SU-DHL-6 (cell line): ENCODE results near the gene NAA60.
"Not testable (repeated sequence)": the region's sequence is repeated elsewhere in the genome, so short reads cannot be mapped to it uniquely, and the experiment has no call there.

Source experiments
- H2AFZ ChIP-seq: fragments of 200-600 bp; sonication (generic); 2 replicates; pipeline ENCODE4 v1.6.1; 2014; ENCODE audit warnings: low read depth, mild to moderate bottlenecking, moderate library complexity, mixed read lengths, antibody characterized with exemption, low read length; ENCODE audit not compliant: severe bottlenecking
- H3F3A ChIP-seq: fragments of 200-600 bp; shearing (Covaris generic); 2 replicates; pipeline ENCODE4 v1.6.0; 2016; ENCODE audit warnings: antibody characterized with exemption, mild to moderate bottlenecking; ENCODE audit not compliant: insufficient read depth
- H3K27ac ChIP-seq: fragments of 200-600 bp; sonication (generic); 2 replicates; pipeline ENCODE4 v1.5.1; 2016; ENCODE audit warnings: low read depth, mild to moderate bottlenecking, low read length, moderate library complexity, mixed read lengths
- H3K27me3 ChIP-seq: fragments of 200-600 bp; sonication (generic), shearing (Covaris generic); 2 replicates; pipeline ENCODE4 v1.6.0; 2014; ENCODE audit warnings: mild to moderate bottlenecking, low read length
- H3K36me3 ChIP-seq: fragments of 200-600 bp; sonication (generic); 2 replicates; pipeline ENCODE4 v1.6.1; 2014; ENCODE audit warnings: mild to moderate bottlenecking, low read length, mixed read lengths
- H3K4me2 ChIP-seq: fragments of 300-600, 200-600 bp; shearing (Covaris generic), sonication (generic); 2 replicates; pipeline ENCODE4 v1.6.0; 2014; ENCODE audit warnings: low read length, low read depth, mild to moderate bottlenecking; ENCODE audit not compliant: poor library complexity, severe bottlenecking
- H3K4me3 ChIP-seq: fragments of 200-600 bp; sonication (generic); 2 replicates; pipeline ENCODE4 v1.5.1; 2014; ENCODE audit warnings: antibody characterized with exemption, low read length, mild to moderate bottlenecking, mixed read lengths; ENCODE audit not compliant: insufficient read depth, poor library complexity, severe bottlenecking
- H3K79me2 ChIP-seq: fragments of 200-600 bp; sonication (generic); 2 replicates; pipeline ENCODE4 v1.6.1; 2014; ENCODE audit warnings: mild to moderate bottlenecking, low read length, moderate library complexity; ENCODE audit not compliant: insufficient read depth
- H3K9ac ChIP-seq: fragments of 200-600 bp; sonication (generic); 2 replicates; pipeline ENCODE4 v1.7.0; 2014; ENCODE audit warnings: mild to moderate bottlenecking, low read length
- H3K9me2 ChIP-seq: fragments of 200-600 bp; sonication (generic); replicated peaks from 2 replicates; pipeline ENCODE4 v1.6.1; 2014; ENCODE audit warnings: low read length; ENCODE audit not compliant: insufficient read depth
- H3K9me3 ChIP-seq: fragments of 200-600 bp; sonication (generic); 2 replicates; pipeline ENCODE4 v1.6.1; 2014; ENCODE audit warnings: low read length, mixed read lengths; ENCODE audit not compliant: insufficient read depth
- H4K20me1 ChIP-seq: fragments of 200-600 bp; sonication (generic); 2 replicates; pipeline ENCODE4 v1.6.1; 2014; ENCODE audit warnings: low read depth, mild to moderate bottlenecking, antibody characterized with exemption, low read length, moderate library complexity, mixed read lengths
- CTCF ChIP-seq: fragments of 200-600 bp; sonication (generic); IDR thresholded peaks from one replicate; pipeline ENCODE4 v1.5.1; 2017; ENCODE audit warnings: antibody characterized with exemption, mild to moderate bottlenecking, low read length, moderate library complexity; ENCODE audit not compliant: insufficient read depth, poor library complexity, severe bottlenecking
- EZH2phosphoT487 ChIP-seq: fragments of 200-600 bp; sonication (generic), shearing (Covaris generic); conservative IDR thresholded peaks from 2 replicates; pipeline ENCODE4 v1.6.1; 2018; ENCODE audit warnings: mild to moderate bottlenecking, antibody characterized with exemption, low read length, moderate library complexity, mixed read lengths

Gene NAA60

DNA sequence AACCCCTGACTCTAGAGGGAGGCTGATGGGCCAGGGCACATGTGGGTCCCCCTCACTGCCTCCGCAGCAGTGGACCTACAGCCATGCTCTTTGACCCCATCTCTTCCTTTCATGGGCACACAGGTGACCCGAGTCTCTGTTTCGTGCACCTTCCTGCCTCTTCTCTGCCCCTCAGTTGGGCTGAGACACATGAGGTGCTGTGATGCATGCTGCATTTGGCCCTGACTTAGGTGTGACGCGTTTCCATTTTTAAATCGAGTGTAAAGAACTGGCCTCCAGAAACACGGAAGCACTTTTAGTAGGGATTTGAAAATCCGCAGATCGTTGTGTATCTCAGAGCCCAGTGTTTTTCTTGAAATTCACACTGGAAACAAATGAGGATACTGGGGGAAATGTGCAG, 27.2 kb downstream of the NAA60 start:
- H3K9me3 ChIP-seq, result peaks cover 7% of the 10 kb centered on the region; the same call in 1 of the 2 replicates
- no peaks in the 10 kb centered on the region for H3K9me2 ChIP-seq
- TF ChIP-seq CTCF, result no peak
- TF ChIP-seq EZH2phosphoT487, result no peak
- H3F3A ChIP-seq, result no peaks in the 10 kb centered on the region
- no peak overlapping the region for H3K4me3 ChIP-seq
- H3K4me2 ChIP-seq, result no peak overlapping the region
- H3K27ac ChIP-seq, result no peak overlapping the region
- peaks cover 10% of the 10 kb centered on the region; the same call in 1 of the 2 replicates for H3K36me3 ChIP-seq
- no peaks in the 10 kb centered on the region for H3K27me3 ChIP-seq
- no peaks in the 10 kb centered on the region for H4K20me1 ChIP-seq
- no peak overlapping the region for H3K9ac ChIP-seq
- no peak overlapping the region for H2AFZ ChIP-seq
- H3K79me2 ChIP-seq, result peaks cover 93% of the 10 kb centered on the region

DNA sequence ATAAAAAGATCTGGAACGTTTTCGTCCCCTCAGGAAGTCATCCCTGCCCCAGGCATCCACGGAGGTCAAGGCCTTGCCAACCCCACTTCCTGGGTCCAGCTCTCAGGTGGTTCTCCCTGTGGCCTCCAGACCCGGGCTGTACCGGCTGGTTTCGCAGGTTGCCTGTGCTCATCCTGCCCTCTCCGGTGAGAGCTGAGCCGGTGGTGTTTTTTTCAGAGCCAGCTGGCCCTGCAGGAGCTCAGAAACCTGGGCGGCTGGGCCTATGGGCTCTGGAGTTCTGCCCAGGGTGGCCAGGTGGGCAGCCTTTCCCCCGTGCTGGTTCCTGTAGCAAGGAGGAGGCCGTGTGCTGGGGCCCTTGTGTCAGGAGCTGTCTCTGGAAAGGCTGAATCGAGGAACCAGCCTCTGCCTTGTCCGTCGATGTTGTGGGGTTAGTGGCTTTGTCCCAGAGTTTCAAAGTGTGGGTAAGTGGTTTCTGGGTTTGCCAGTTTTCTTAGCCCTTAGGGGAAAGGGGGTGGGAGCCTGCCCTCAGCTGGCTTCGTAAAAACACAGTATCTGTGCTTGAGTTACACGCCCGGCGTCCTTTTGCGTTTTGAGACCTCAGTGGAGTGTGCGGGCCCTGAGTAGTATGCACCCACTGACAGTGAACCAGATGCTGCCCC, 28.2 kb downstream of the NAA60 start:
- no peak for TF ChIP-seq CTCF
- TF ChIP-seq EZH2phosphoT487, result no peak
- Histone ChIP-seq H3K9ac (no peak overlapping the region), H3K27me3 (no peaks in the 10 kb centered on the region), H3K4me3 (no peak overlapping the region), H3F3A (no peaks in the 10 kb centered on the region), H3K36me3 (peaks cover 10% of the 10 kb centered on the region; the same call in 1 of the 2 replicates), H2AFZ (no peak overlapping the region), H3K4me2 (no peak overlapping the region), H3K27ac (no peak overlapping the region), H4K20me1 (no peaks in the 10 kb centered on the region), H3K79me2 (peaks cover 93% of the 10 kb centered on the region), H3K9me3 (peaks cover 7% of the 10 kb centered on the region; the same call in 1 of the 2 replicates), H3K9me2 (no peaks in the 10 kb centered on the region)

- Histone ChIP-seq H3K79me2 (peaks cover 86% of the 10 kb centered on the region), H3F3A (no peaks in the 10 kb centered on the region), H4K20me1 (no peaks in the 10 kb centered on the region), H3K9me2 (no peaks in the 10 kb centered on the region), H3K9ac (no peak overlapping the region), H2AFZ (no peak overlapping the region), H3K4me3 (no peak overlapping the region), H3K27me3 (no peaks in the 10 kb centered on the region), H3K4me2 (no peak overlapping the region), H3K9me3 (peaks cover 7% of the 10 kb centered on the region; the same call in 1 of the 2 replicates), H3K27ac (no peak overlapping the region), H3K36me3 (peaks cover 10% of the 10 kb centered on the region; the same call in 1 of the 2 replicates)
- TF ChIP-seq EZH2phosphoT487 (no peak), CTCF (no peak)
Observed at GRCh38 chr16:3472878-3473595, 29.6 kb downstream of the NAA60 start.

DNA sequence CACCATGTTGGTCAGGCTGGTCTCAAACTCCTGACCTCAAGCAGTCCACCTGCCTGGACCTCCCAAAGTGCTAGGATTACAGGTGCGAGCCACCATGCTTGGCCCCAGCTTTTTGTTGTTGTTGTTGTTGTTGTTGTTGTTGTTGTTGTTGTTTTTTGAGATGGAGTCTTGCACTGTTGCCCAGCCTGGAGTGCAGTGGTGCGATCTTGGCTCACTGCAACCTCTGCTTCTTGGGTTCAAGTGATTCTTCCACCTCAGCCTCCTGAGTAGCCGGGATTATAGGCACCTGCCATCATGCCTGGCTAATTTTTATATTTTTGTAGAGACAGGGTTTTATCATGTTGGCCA, 30.1 kb downstream of the NAA60 start:
- not testable (repeated sequence) for H3K9ac ChIP-seq, H3K4me2 ChIP-seq, H3K4me3 ChIP-seq, H4K20me1 ChIP-seq, H3F3A ChIP-seq, H2AFZ ChIP-seq, H3K9me2 ChIP-seq, H3K27me3 ChIP-seq, H3K27ac ChIP-seq, H3K9me3 ChIP-seq
- H3K79me2 ChIP-seq, result peaks cover 86% of the 10 kb centered on the region
- H3K36me3 ChIP-seq, result peaks cover 10% of the 10 kb centered on the region; the same call in 1 of the 2 replicates
